AG10803 (cell line): ENCODE measurements around the gene GRHPR.

Experiments
- DNase-seq: peaks from one replicate; pipeline ENCODE4 v3.0.0; 2010; ENCODE audit warnings: low read depth
- H3K4me3 ChIP-seq: 2 replicates; pipeline ENCODE4 v1.5.1; 2011; ENCODE audit warnings: mild to moderate bottlenecking, low read length, control low read depth
- TF ChIP-seq, protein P1 (sequence below): conservative IDR thresholded peaks from 2 replicates; pipeline ENCODE4 v1.5.1; 2011; ENCODE audit warnings: mild to moderate bottlenecking, low read length, control low read depth, inconsistent platforms

Gene GRHPR

DNA sequence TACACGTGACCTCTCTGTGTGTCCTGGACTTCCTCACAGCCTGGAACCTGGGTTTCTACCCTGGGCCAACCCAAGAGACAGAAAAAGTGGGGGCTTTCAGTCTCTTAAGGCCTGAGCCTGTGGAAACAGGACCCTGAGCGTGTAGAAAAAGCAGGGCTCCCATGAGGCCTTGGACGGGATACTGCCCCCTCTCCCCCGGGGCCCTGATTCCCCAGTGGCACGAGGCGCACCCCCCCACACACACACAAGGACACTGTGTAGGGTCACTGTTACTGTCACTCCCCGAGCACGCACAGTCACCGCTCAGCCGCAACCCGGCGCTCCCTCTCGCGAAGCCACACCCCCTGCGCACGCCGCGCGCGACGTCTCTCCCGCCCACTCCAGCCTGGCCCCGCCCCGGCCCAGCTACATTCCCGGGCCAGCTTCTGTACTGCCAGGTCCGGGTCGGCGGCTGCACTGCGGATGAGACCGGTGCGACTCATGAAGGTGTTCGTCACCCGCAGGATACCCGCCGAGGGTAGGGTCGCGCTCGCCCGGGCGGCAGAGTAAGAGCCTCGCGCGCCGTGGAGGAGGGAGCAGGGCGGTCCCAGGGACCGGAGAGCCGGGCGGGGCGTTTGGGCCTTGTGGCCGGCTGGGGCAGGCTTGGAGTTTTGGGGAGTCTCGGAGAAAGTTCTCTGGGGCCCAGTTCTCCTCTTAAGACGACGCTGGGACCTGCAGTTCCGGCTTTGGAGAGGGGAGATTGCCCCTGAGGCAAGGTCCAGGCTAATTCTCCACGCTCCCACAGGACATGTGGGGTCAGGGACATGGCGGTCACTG, at the start of gene GRHPR:
TSS of gene GRHPR (plus strand) at position 408 of the 816 bp plus-strand sequence. CDS start at position 463, 55 bp downstream.
- TF ChIP-seq, protein P1, sequence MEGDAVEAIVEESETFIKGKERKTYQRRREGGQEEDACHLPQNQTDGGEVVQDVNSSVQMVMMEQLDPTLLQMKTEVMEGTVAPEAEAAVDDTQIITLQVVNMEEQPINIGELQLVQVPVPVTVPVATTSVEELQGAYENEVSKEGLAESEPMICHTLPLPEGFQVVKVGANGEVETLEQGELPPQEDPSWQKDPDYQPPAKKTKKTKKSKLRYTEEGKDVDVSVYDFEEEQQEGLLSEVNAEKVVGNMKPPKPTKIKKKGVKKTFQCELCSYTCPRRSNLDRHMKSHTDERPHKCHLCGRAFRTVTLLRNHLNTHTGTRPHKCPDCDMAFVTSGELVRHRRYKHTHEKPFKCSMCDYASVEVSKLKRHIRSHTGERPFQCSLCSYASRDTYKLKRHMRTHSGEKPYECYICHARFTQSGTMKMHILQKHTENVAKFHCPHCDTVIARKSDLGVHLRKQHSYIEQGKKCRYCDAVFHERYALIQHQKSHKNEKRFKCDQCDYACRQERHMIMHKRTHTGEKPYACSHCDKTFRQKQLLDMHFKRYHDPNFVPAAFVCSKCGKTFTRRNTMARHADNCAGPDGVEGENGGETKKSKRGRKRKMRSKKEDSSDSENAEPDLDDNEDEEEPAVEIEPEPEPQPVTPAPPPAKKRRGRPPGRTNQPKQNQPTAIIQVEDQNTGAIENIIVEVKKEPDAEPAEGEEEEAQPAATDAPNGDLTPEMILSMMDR = no peak
- peak; percentile 66 for DNase-seq
- peak within 1 kb of the TSS; percentile 96 for H3K4me3 ChIP-seq

DNA sequence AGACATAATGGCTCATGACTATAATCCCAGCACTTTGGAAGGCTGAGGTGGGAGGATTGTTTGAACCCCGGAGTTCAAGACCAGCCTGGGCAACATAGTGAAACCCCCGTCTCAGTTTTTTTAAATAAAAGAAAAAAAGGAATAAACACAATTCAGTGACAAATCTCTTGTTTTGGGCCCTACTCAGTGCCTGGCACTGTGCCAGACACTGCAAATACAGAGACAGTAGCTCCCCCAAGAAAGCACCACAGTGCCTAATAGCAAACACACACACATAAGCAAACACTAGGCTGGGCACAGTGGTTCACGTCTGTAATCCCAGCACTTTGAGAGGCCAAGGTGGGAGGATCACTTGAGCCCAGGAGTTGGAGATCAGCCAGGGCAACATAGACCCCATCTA, 49.7 kb upstream of the GRHPR start:
- H3K4me3 ChIP-seq = no peak overlapping the region
- TF ChIP-seq, protein P1 = no peak
- DNase-seq = no peak

DNA sequence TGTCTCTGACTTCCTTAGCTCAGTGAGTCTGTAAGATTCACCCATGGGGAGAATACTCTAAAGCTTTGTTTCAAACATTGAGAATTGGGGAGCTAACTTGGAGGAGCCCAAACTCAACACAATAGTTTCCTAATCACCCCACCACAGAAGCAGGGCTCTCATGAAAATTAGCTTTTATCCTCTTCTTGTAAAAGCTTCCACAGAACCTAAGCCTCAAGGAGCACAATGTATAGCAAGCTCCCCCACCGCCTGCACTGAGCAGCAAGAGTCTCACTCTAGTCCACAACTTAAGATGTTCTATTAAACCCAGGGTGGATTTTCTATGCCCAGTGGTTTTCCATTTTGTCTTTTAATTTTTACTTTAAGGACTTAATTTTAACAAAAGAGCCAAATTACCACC, 48.9 kb upstream of the GRHPR start:
- TF ChIP-seq, protein P1 = no peak
- H3K4me3 ChIP-seq = no peak overlapping the region
- no peak for DNase-seq

DNA sequence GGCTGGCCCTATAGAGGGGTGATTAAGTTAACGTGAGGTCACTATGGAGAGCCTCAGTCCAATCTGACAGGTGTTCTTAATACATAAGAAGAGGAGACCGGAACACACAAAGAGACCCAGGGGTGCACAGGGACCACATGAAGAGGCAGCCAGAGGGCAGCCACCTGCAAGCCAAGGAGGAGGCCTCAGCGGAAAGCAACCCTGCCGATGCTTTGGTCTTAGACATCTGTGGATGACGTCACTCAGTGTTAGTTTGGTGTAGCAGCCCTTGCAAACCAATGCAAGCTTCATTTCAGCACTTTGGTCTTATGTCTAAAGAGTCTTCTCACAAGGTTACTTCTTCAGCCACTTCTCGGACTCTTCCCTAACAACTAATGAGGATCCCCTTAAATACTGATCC, 47.6 kb upstream of the GRHPR start:
- no peak overlapping the region for H3K4me3 ChIP-seq
- TF ChIP-seq, protein P1 = no peak
- DNase-seq = no peak

GRCh38 chr9:37377688-37378612, 44.5 kb upstream of the GRHPR start:
- TF ChIP-seq, protein P1 = no peak
- DNase-seq = no peak
- no peak overlapping the region for H3K4me3 ChIP-seq

DNA sequence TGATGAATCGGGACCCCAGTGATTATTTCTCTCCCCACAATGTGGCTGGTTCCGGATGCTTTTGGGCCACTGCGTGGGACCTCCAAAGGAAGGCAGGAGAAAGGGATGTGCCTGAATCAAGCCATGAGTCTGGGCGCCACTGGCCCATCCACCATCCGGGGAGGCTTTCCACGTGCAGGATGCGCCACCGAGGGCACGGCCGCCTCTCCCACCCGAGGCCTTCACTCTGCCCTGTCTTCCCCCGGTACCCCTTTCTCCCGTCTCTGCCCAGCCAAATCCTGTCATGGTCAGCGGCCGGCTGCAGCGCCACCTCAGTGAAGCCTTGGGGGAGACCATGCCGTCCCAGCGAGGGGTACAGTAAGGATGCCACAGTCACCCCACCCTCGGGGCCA, 43.9 kb upstream of the GRHPR start:
- no peak for DNase-seq
- TF ChIP-seq, protein P1 = no peak
- no peak overlapping the region for H3K4me3 ChIP-seq
